ENCODE results near the gene DCAF17.
A peak's percentile ranks its signal among the peaks of the same experiment; 100 is the strongest.

Gene DCAF17

GRCh38 chr2:171399292-171399691 lies 34.7 kb upstream of the DCAF17 start:
- DNase-seq (ENCODE audit: insufficient read length, low spot score) (no peak), FAIRE-seq (peak; percentile 81)
- TF ChIP-seq SPI1 (IDR thresholded peaks at IDR 0.05; ENCODE audit: low read depth, low read length) (no peak), POLR2AphosphoS5 (IDR thresholded peaks at IDR 0.05; ENCODE audit: low read depth, low read length) (no peak), TAF1 (IDR thresholded peaks at IDR 0.05; ENCODE audit: low read depth, low read length) (no peak), PAX5 (IDR thresholded peaks at IDR 0.05; ENCODE audit: insufficient read depth, low read length, severe bottlenecking) (no peak), POLR2A (IDR thresholded peaks at IDR 0.05; ENCODE audit: low read depth, low read length) (no peak), POU2F2 (IDR thresholded peaks at IDR 0.05; ENCODE audit: low read depth, low read length) (no peak)

DNA sequence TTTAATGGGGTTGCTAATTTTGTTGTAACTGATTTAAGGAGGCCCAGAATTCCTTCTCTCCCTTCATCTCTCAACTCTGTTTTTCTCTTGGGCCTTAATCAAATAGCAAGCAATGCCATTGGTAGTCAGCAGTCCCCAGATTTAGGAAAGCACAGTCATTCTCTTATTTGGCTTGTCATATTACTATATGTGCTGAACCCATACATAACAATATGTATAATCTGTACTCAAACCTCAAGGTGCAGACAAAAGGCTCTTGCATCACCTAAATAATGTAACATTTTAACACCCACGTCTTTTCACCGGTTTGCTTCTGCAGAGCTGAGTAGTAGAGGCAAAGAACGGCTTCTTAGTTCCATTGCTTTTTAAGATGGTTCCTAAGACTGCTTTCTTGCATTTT lies 33.6 kb upstream of the DCAF17 start:
- FAIRE-seq (no peak), DNase-seq (ENCODE audit: insufficient read length, low spot score) (no peak)
- no peak for TF ChIP-seq POU2F2 (IDR thresholded peaks at IDR 0.05; ENCODE audit: low read depth, low read length)
- no peak for TF ChIP-seq POLR2A (IDR thresholded peaks at IDR 0.05; ENCODE audit: low read depth, low read length)
- TF ChIP-seq PAX5 (IDR thresholded peaks at IDR 0.05; ENCODE audit: insufficient read depth, low read length, severe bottlenecking) = no peak
- TF ChIP-seq SPI1 (IDR thresholded peaks at IDR 0.05; ENCODE audit: low read depth, low read length) = no peak
- no peak for TF ChIP-seq POLR2AphosphoS5 (IDR thresholded peaks at IDR 0.05; ENCODE audit: low read depth, low read length)
- TF ChIP-seq TAF1 (IDR thresholded peaks at IDR 0.05; ENCODE audit: low read depth, low read length) = no peak

GRCh38 chr2:171401947-171402346 lies 32.1 kb upstream of the DCAF17 start:
- FAIRE-seq (no peak), DNase-seq (ENCODE audit: insufficient read length, low spot score) (no peak)
- no peak for TF ChIP-seq SPI1 (IDR thresholded peaks at IDR 0.05; ENCODE audit: low read depth, low read length)
- TF ChIP-seq TAF1 (IDR thresholded peaks at IDR 0.05; ENCODE audit: low read depth, low read length) = no peak
- no peak for TF ChIP-seq PAX5 (IDR thresholded peaks at IDR 0.05; ENCODE audit: insufficient read depth, low read length, severe bottlenecking)
- TF ChIP-seq POLR2A (IDR thresholded peaks at IDR 0.05; ENCODE audit: low read depth, low read length) = no peak
- TF ChIP-seq POLR2AphosphoS5 (IDR thresholded peaks at IDR 0.05; ENCODE audit: low read depth, low read length) = no peak
- no peak for TF ChIP-seq POU2F2 (IDR thresholded peaks at IDR 0.05; ENCODE audit: low read depth, low read length)

DNA sequence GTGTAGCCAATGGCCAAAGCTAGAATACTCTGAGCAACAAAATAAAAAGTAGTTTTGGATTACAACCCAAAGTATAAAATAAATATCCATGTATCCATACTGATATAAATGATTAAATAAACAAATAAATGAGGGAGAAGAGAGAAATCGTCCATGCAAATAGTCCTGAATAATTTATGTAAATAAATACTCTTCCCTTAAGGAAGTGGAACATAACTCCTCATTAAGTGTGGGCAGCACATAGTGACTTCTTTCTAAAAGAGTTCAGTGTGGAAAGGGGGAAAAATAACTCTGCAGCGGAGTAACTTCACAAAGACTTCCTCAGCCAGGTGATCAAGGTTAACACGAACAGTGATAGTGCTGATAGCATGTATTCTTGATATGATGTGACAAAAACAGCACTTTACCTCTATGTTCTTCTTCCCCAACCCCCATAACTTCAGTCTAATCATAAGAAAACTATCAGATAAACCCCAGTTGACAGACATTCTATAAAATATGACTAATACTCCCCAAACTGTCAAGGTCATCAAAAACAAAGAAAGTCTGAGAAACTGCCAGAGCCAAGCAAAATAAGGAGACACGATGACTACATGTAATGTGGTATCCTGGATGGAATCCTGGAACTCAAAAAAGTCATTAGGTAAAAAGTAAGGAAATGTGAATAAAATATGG lies 31.0 kb upstream of the DCAF17 start:
- FAIRE-seq = peak; percentile 64
- TF ChIP-seq POLR2AphosphoS5 (IDR thresholded peaks at IDR 0.05; ENCODE audit: low read depth, low read length) (no peak), POLR2A (IDR thresholded peaks at IDR 0.05; ENCODE audit: low read depth, low read length) (no peak), POU2F2 (IDR thresholded peaks at IDR 0.05; ENCODE audit: low read depth, low read length) (no peak), PAX5 (IDR thresholded peaks at IDR 0.05; ENCODE audit: insufficient read depth, low read length, severe bottlenecking) (no peak), TAF1 (IDR thresholded peaks at IDR 0.05; ENCODE audit: low read depth, low read length) (no peak), SPI1 (IDR thresholded peaks at IDR 0.05; ENCODE audit: low read depth, low read length) (no peak)
- DNase-seq (ENCODE audit: insufficient read length, low spot score) = no peak

- FAIRE-seq (peak; percentile 58), DNase-seq (ENCODE audit: insufficient read length, low spot score) (no peak)
- TF ChIP-seq POLR2AphosphoS5 (IDR thresholded peaks at IDR 0.05; ENCODE audit: low read depth, low read length) = no peak
- TF ChIP-seq PAX5 (IDR thresholded peaks at IDR 0.05; ENCODE audit: insufficient read depth, low read length, severe bottlenecking) = no peak
- no peak for TF ChIP-seq POU2F2 (IDR thresholded peaks at IDR 0.05; ENCODE audit: low read depth, low read length)
- no peak for TF ChIP-seq POLR2A (IDR thresholded peaks at IDR 0.05; ENCODE audit: low read depth, low read length)
- no peak for TF ChIP-seq SPI1 (IDR thresholded peaks at IDR 0.05; ENCODE audit: low read depth, low read length)
- no peak for TF ChIP-seq TAF1 (IDR thresholded peaks at IDR 0.05; ENCODE audit: low read depth, low read length)
Measured at GRCh38 chr2:171404261-171404660, 29.8 kb upstream of the DCAF17 start.

DNA sequence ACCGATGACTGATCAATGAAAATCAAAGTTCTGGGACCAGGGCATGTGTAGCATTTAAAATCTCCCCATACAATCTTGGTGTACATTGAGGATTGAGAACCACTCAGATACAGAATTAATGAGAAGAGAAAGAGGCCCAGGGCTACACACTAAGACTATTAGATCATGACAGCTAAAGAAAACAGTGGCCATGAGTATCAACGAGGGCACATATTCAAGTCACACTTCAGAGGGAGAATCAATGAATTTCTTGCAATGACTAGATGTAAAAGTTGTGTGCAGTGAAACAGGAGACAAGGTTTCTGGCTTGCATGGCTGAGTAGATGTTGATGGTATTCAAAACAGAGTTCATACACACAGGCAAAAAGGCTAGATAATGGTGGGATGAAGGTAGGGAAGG lies 29.3 kb upstream of the DCAF17 start:
- TF ChIP-seq POLR2A (IDR thresholded peaks at IDR 0.05; ENCODE audit: low read depth, low read length) = no peak
- no peak for TF ChIP-seq TAF1 (IDR thresholded peaks at IDR 0.05; ENCODE audit: low read depth, low read length)
- no peak for TF ChIP-seq SPI1 (IDR thresholded peaks at IDR 0.05; ENCODE audit: low read depth, low read length)
- TF ChIP-seq PAX5 (IDR thresholded peaks at IDR 0.05; ENCODE audit: insufficient read depth, low read length, severe bottlenecking) = no peak
- FAIRE-seq (peak; percentile 84), DNase-seq (ENCODE audit: insufficient read length, low spot score) (no peak)

DNA sequence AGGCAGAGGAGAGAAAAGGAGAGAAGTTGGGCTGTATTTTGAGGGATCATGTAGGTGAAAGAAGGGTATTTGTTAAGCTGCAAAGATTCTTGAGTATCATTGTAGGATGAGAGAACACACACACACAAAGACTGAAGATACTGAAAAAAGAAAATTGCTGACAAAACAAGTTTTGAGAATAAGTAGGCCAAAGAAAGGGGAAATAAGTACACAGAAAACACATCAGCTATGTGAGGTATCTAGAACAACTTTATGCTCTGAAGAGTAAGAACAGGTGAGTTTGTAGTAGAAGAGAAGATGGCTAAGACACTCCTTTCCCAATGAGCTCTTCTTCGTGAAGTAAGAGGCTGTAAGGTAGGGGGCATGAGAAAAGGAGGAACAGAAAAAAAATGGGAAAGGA lies 28.5 kb upstream of the DCAF17 start:
- TF ChIP-seq SPI1 (IDR thresholded peaks at IDR 0.05; ENCODE audit: low read depth, low read length) (no peak), POU2F2 (IDR thresholded peaks at IDR 0.05; ENCODE audit: low read depth, low read length) (no peak), TAF1 (IDR thresholded peaks at IDR 0.05; ENCODE audit: low read depth, low read length) (no peak), POLR2AphosphoS5 (IDR thresholded peaks at IDR 0.05; ENCODE audit: low read depth, low read length) (no peak), PAX5 (IDR thresholded peaks at IDR 0.05; ENCODE audit: insufficient read depth, low read length, severe bottlenecking) (no peak), POLR2A (IDR thresholded peaks at IDR 0.05; ENCODE audit: low read depth, low read length) (no peak)
- peak; percentile 67 for FAIRE-seq
- no peak for DNase-seq (ENCODE audit: insufficient read length, low spot score)

GRCh38 chr2:171406044-171406443 lies 28.0 kb upstream of the DCAF17 start:
- TF ChIP-seq TAF1 (IDR thresholded peaks at IDR 0.05; ENCODE audit: low read depth, low read length) (no peak), POLR2AphosphoS5 (IDR thresholded peaks at IDR 0.05; ENCODE audit: low read depth, low read length) (0 out of 2 replicates have a peak, but pooled peaks have one; percentile 26), PAX5 (IDR thresholded peaks at IDR 0.05; ENCODE audit: insufficient read depth, low read length, severe bottlenecking) (no peak), SPI1 (IDR thresholded peaks at IDR 0.05; ENCODE audit: low read depth, low read length) (peak; percentile 33; the same call in 1 of the 2 replicates), POLR2A (IDR thresholded peaks at IDR 0.05; ENCODE audit: low read depth, low read length) (no peak)
- FAIRE-seq (no peak), DNase-seq (ENCODE audit: insufficient read length, low spot score) (no peak)

- peak; percentile 71 for FAIRE-seq
- DNase-seq (ENCODE audit: insufficient read length, low spot score) = no peak
- no peak for TF ChIP-seq PAX5 (IDR thresholded peaks at IDR 0.05; ENCODE audit: insufficient read depth, low read length, severe bottlenecking)
- TF ChIP-seq TAF1 (IDR thresholded peaks at IDR 0.05; ENCODE audit: low read depth, low read length) = no peak
- TF ChIP-seq POLR2A (IDR thresholded peaks at IDR 0.05; ENCODE audit: low read depth, low read length) = no peak
- TF ChIP-seq POU2F2 (IDR thresholded peaks at IDR 0.05; ENCODE audit: low read depth, low read length) = no peak
- no peak for TF ChIP-seq SPI1 (IDR thresholded peaks at IDR 0.05; ENCODE audit: low read depth, low read length)
- TF ChIP-seq POLR2AphosphoS5 (IDR thresholded peaks at IDR 0.05; ENCODE audit: low read depth, low read length) = no peak
Measured at GRCh38 chr2:171407030-171407675, 26.9 kb upstream of the DCAF17 start.
